ENCODE results near the gene PNPLA3. TPM values are rescaled to one million over a fixed set of nuclear protein-coding genes. Genes with fewer than 3 reads are reported as not detected.

PNPLA3 gene
- polyA plus RNA-seq, 1 of the 3 experiments (the other 2 are of a cell fraction): 3.2 TPM

DNA sequence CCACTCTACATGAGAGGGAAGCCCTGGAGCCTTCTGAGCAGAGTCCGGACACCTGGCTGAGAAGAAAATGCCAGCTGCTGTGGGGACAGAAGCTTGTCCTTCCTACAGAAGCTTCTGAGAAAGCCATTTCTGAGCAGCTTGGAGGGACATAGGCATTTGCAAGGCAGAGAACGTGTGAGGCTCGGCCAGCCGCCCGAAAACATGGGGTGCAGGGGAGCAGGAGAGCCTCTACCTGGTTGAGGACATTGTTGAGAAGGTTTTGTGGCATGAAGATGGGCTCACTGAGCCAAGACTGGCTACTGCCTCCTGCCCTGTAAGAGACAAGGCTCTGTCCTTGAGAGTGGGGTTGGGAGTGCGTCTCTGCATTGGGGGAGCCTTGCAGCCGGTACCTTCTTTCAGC is 57.0 kb downstream of the PNPLA3 start:
- Histone ChIP-seq H3K9me2 (no peaks in the 10 kb centered on the region; the same call in 1 of the 2 replicates), H3K36me3 (replicated peaks in 1 of 2; ENCODE audit: control insufficient read depth in 1 of 2, insufficient read depth in 2 of 2, low read length in 1 of 2) (peaks cover 43 to 84% of the 10 kb centered on the region in 2 experiments), H2AFZ (ENCODE audit: low read depth) (no peak overlapping the region), H3K9ac (no peak overlapping the region), H3K79me2 (ENCODE audit: insufficient read depth) (no peaks in the 10 kb centered on the region), H4K20me1 (ENCODE audit: insufficient read depth) (no peaks in the 10 kb centered on the region), H3K4me2 (no peak overlapping the region), H3K27ac (ENCODE audit: low read depth in 2 of 2, low read length in 1 of 2) (no peak overlapping the region), H3K9me3 (no peaks in the 10 kb centered on the region), H3K4me3 (ENCODE audit: low read depth in 2 of 2, low read length in 1 of 2) (no peak overlapping the region), H3K27me3 (ENCODE audit: insufficient read depth) (no peaks in the 10 kb centered on the region), H3K4me1 (ENCODE audit: control insufficient read depth in 1 of 2, insufficient read depth in 2 of 2, low read depth in 1 of 2, low read length in 1 of 2) (no peaks in the 10 kb centered on the region), H3F3A (replicated peaks; ENCODE audit: insufficient read depth) (peaks cover 7% of the 10 kb centered on the region)
- 94% methylated on average over 2 of the region's 7 CpGs for WGBS (ENCODE audit: low lambda C conversion rate)
- POLR2A ChIA-PET: no interaction called here
- TF ChIP-seq, protein P1, sequence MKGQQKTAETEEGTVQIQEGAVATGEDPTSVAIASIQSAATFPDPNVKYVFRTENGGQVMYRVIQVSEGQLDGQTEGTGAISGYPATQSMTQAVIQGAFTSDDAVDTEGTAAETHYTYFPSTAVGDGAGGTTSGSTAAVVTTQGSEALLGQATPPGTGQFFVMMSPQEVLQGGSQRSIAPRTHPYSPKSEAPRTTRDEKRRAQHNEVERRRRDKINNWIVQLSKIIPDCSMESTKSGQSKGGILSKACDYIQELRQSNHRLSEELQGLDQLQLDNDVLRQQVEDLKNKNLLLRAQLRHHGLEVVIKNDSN (IDR thresholded peaks at IDR 0.05; ENCODE audit: borderline replicate concordance, low read depth): no peak
- TF ChIP-seq RFX5 (IDR thresholded peaks at IDR 0.05; ENCODE audit: low read length): no peak
- no peak for TF ChIP-seq FOXJ3 (CRISPR knock-in tag; IDR thresholded peaks at IDR 0.05)
- TF ChIP-seq, protein P2, sequence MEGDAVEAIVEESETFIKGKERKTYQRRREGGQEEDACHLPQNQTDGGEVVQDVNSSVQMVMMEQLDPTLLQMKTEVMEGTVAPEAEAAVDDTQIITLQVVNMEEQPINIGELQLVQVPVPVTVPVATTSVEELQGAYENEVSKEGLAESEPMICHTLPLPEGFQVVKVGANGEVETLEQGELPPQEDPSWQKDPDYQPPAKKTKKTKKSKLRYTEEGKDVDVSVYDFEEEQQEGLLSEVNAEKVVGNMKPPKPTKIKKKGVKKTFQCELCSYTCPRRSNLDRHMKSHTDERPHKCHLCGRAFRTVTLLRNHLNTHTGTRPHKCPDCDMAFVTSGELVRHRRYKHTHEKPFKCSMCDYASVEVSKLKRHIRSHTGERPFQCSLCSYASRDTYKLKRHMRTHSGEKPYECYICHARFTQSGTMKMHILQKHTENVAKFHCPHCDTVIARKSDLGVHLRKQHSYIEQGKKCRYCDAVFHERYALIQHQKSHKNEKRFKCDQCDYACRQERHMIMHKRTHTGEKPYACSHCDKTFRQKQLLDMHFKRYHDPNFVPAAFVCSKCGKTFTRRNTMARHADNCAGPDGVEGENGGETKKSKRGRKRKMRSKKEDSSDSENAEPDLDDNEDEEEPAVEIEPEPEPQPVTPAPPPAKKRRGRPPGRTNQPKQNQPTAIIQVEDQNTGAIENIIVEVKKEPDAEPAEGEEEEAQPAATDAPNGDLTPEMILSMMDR (IDR thresholded peaks at IDR 0.05): no peak
- TF ChIP-seq POLR2AphosphoS5 (IDR thresholded peaks at IDR 0.05; ENCODE audit: low read depth, low read length): no peak
- TF ChIP-seq JUND (IDR thresholded peaks at IDR 0.05): no peak
- TF ChIP-seq NRF1 (IDR thresholded peaks at IDR 0.05; ENCODE audit: low read depth, low read length): no peak
- TF ChIP-seq FOSL2 (IDR thresholded peaks at IDR 0.05; ENCODE audit: borderline replicate concordance, low read depth): no peak
- TF ChIP-seq RXRA (IDR thresholded peaks at IDR 0.05; ENCODE audit: borderline replicate concordance, low read depth): no peak
- TF ChIP-seq NFIC (IDR thresholded peaks at IDR 0.05; ENCODE audit: borderline replicate concordance): no peak
- no peak for TF ChIP-seq GATA2 (CRISPR knock-in tag; IDR thresholded peaks at IDR 0.05)
- CTCF ChIA-PET: interaction anchor here (5.3 kb wide), 1 partner anchor 13 kb away, joined by 35 read pairs; no protein-coding TSS in a partner anchor
- DNase-seq: no peak

DNA sequence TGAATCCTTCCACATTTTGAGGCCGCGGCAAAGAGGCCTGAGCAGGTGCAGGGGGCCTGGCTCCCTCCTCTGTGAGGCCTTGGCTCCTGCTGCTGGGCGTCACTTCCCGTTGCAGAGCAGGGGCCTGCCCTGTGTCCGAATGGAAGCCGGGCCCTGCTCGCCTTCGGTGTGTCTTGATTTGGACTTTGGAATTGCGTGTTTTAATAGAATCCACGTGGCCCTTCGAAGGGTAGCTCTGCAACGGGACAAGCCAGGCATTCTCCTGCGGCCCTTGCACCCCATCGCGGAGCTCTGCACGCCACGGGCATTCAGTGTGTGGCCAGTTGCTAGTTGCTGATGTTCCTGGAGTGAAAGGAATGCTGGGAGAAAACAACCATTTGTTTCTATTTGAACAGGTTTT is 57.4 kb downstream of the PNPLA3 start:
- POLR2A ChIA-PET: no interaction called here

More for the DNA sequence above, 57.4 kb downstream of the PNPLA3 start:
- Histone ChIP-seq H3K36me3 (replicated peaks in 1 of 2; ENCODE audit: control insufficient read depth in 1 of 2, insufficient read depth in 2 of 2, low read length in 1 of 2) (peaks cover 41 to 83% of the 10 kb centered on the region in 2 experiments), H3K4me3 (ENCODE audit: low read depth in 2 of 2, low read length in 1 of 2) (no peak overlapping the region), H4K20me1 (ENCODE audit: insufficient read depth) (no peaks in the 10 kb centered on the region), H3K9ac (no peak overlapping the region), H3K27ac (ENCODE audit: low read depth in 2 of 2, low read length in 1 of 2) (no peak overlapping the region), H3K9me2 (no peaks in the 10 kb centered on the region; the same call in 1 of the 2 replicates), H3K4me1 (ENCODE audit: control insufficient read depth in 1 of 2, insufficient read depth in 2 of 2, low read depth in 1 of 2, low read length in 1 of 2) (no peaks in the 10 kb centered on the region), H3K4me2 (no peak overlapping the region), H2AFZ (ENCODE audit: low read depth) (no peak overlapping the region), H3K9me3 (no peaks in the 10 kb centered on the region), H3K79me2 (ENCODE audit: insufficient read depth) (no peaks in the 10 kb centered on the region), H3F3A (replicated peaks; ENCODE audit: insufficient read depth) (peaks cover 7% of the 10 kb centered on the region), H3K27me3 (ENCODE audit: insufficient read depth) (no peaks in the 10 kb centered on the region)
- DNase-seq: no peak
- no peak for TF ChIP-seq FOXM1 (IDR thresholded peaks at IDR 0.05; ENCODE audit: low read depth)
- no peak for TF ChIP-seq TCF12 (IDR thresholded peaks at IDR 0.05)
- TF ChIP-seq RCOR1 (IDR thresholded peaks at IDR 0.05; ENCODE audit: low read length): no peak
- no peak for TF ChIP-seq RFX5 (IDR thresholded peaks at IDR 0.05; ENCODE audit: low read length)
- no peak for TF ChIP-seq GABPA (IDR thresholded peaks at IDR 0.05; ENCODE audit: low read depth)
- no peak for TF ChIP-seq TAF1 (IDR thresholded peaks at IDR 0.05; ENCODE audit: borderline replicate concordance, low read depth, low read length)
- TF ChIP-seq FOSL2 (IDR thresholded peaks at IDR 0.05; ENCODE audit: borderline replicate concordance, low read depth): no peak
- no peak for TF ChIP-seq TEAD4 (IDR thresholded peaks at IDR 0.05; ENCODE audit: borderline replicate concordance, insufficient read depth)
- TF ChIP-seq, protein P3, sequence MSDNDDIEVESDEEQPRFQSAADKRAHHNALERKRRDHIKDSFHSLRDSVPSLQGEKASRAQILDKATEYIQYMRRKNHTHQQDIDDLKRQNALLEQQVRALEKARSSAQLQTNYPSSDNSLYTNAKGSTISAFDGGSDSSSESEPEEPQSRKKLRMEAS (IDR thresholded peaks at IDR 0.05; ENCODE audit: low read depth): no peak
- no peak for TF ChIP-seq GATA2 (CRISPR knock-in tag; IDR thresholded peaks at IDR 0.05)
- TF ChIP-seq MXI1 (IDR thresholded peaks at IDR 0.05; ENCODE audit: low read depth, low read length): no peak
- 96% methylated on average over 17 of the region's 17 CpGs for WGBS (ENCODE audit: low lambda C conversion rate)
- CTCF ChIA-PET: interaction anchor here (5.3 kb wide), 1 partner anchor 12 kb away, joined by 35 read pairs; no protein-coding TSS in a partner anchor

All from SK-N-SH (cell line).